HG02678 (cell line): ENCODE results near the gene FSCN2.

Experiments
- ATAC-seq: cut with Tn5 transposase; IDR thresholded peaks from one replicate; pipeline ENCODE4 v1.9.1; 2021; ENCODE audit warnings: mild to moderate bottlenecking, moderate library complexity; ENCODE audit not compliant: unreplicated experiment

FSCN2 gene

GRCh38 chr17:81527591-81528383 lies at the start of gene FSCN2:
Gene FSCN2, plus strand, starts transcription at chr17:81528377. Its CDS starts 155 bp downstream, at chr17:81528532.
- no peak for ATAC-seq

GRCh38 chr17:81479175-81480071 lies 48.8 kb upstream of the FSCN2 start:
- no peak for ATAC-seq

GRCh38 chr17:81480140-81481072 lies 47.8 kb upstream of the FSCN2 start:
- ATAC-seq, result no peak

GRCh38 chr17:81481073-81481799 lies 46.9 kb upstream of the FSCN2 start:
- no peak for ATAC-seq

GRCh38 chr17:81481815-81482505 lies 46.2 kb upstream of the FSCN2 start:
- no peak for ATAC-seq

GRCh38 chr17:81482673-81483072 lies 45.5 kb upstream of the FSCN2 start:
- ATAC-seq, result no peak

- no peak for ATAC-seq
Measured at GRCh38 chr17:81483085-81483861, 44.9 kb upstream of the FSCN2 start.

GRCh38 chr17:81483862-81484194 lies 44.3 kb upstream of the FSCN2 start:
- no peak for ATAC-seq

- ATAC-seq, result peak; percentile 51
Measured at GRCh38 chr17:81484195-81484979, 43.8 kb upstream of the FSCN2 start.

GRCh38 chr17:81486199-81486810 lies 41.9 kb upstream of the FSCN2 start:
- ATAC-seq, result no peak

- no peak for ATAC-seq
Measured at GRCh38 chr17:81487089-81487486, 41.1 kb upstream of the FSCN2 start.

- peak; percentile 56 for ATAC-seq
Measured at GRCh38 chr17:81487487-81488275, 40.5 kb upstream of the FSCN2 start.

- peak; percentile 4 for ATAC-seq
Measured at GRCh38 chr17:81488276-81488860, 39.8 kb upstream of the FSCN2 start.

GRCh38 chr17:81489012-81489997 lies 38.9 kb upstream of the FSCN2 start:
- no peak for ATAC-seq
